ENCODE results near the gene AMDHD2. TPM values are rescaled to one million over a fixed set of nuclear protein-coding genes. Genes with fewer than 3 reads are reported as not detected.

AMDHD2 gene
- total and polyA plus RNA-seq, 2 of the 13 experiments (the other 11 are each of a cell fraction or from before 2014, with no cell fraction given), result 33.5 to 39.1 TPM

GRCh38 chr16:2520097-2520783 lies at the start of gene AMDHD2 (continued):
- TF ChIP-seq REST (IDR thresholded peaks at IDR 0.05; ENCODE audit: borderline replicate concordance in 1 of 2, low read depth in 1 of 2, low read length in 2 of 2) (peak in 1 of 2 experiments; percentile 24; a peak in 1 of 4 replicates), NR2C2 (CRISPR knock-in tag; IDR thresholded peaks at IDR 0.05; ENCODE audit: borderline replicate concordance) (no peak), ZNF703 (CRISPR knock-in tag; IDR thresholded peaks at IDR 0.05; ENCODE audit: borderline replicate concordance) (no peak), TAF15 (IDR thresholded peaks at IDR 0.05; ENCODE audit: low read depth, low read length, poor library complexity, severe bottlenecking) (no peak), ZNF552 (CRISPR knock-in tag; IDR thresholded peaks at IDR 0.05; ENCODE audit: borderline replicate concordance) (no peak), DR1 (CRISPR knock-in tag; IDR thresholded peaks at IDR 0.05) (no peak; the same call in 1 of the 2 replicates), ZFY (CRISPR knock-in tag; IDR thresholded peaks at IDR 0.05) (peak; percentile 62), GFI1 (CRISPR knock-in tag; IDR thresholded peaks at IDR 0.05; ENCODE audit: borderline replicate concordance) (no peak), ZNF556 (CRISPR knock-in tag; IDR thresholded peaks at IDR 0.05; ENCODE audit: borderline replicate concordance) (no peak), CHD4 (IDR thresholded peaks at IDR 0.05; ENCODE audit: borderline replicate concordance, low read length) (no peak), ATRX (CRISPR knock-in tag; IDR thresholded peaks at IDR 0.05; ENCODE audit: borderline replicate concordance) (no peak), ZNF12 (CRISPR knock-in tag; IDR thresholded peaks at IDR 0.05) (no peak), FOXJ3 (CRISPR knock-in tag; IDR thresholded peaks at IDR 0.05; ENCODE audit: borderline replicate concordance) (no peak), ZNF484 (CRISPR knock-in tag; IDR thresholded peaks at IDR 0.05; ENCODE audit: borderline replicate concordance, low read depth) (no peak), ARNT2 (CRISPR knock-in tag; IDR thresholded peaks at IDR 0.05; ENCODE audit: low read depth) (no peak; the same call in 1 of the 2 replicates), ZSCAN25 (CRISPR knock-in tag; IDR thresholded peaks at IDR 0.05) (no peak), ZNF276 (CRISPR knock-in tag; IDR thresholded peaks at IDR 0.05; ENCODE audit: low read depth) (no peak), DMAP1 (CRISPR knock-in tag; IDR thresholded peaks at IDR 0.05) (no peak), HDAC6 (IDR thresholded peaks at IDR 0.05; ENCODE audit: low read depth, low read length) (no peak)
- TF ChIP-seq, protein P1, sequence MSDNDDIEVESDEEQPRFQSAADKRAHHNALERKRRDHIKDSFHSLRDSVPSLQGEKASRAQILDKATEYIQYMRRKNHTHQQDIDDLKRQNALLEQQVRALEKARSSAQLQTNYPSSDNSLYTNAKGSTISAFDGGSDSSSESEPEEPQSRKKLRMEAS (IDR thresholded peaks at IDR 0.05), result peak; percentile 95
- TF ChIP-seq, protein P2, sequence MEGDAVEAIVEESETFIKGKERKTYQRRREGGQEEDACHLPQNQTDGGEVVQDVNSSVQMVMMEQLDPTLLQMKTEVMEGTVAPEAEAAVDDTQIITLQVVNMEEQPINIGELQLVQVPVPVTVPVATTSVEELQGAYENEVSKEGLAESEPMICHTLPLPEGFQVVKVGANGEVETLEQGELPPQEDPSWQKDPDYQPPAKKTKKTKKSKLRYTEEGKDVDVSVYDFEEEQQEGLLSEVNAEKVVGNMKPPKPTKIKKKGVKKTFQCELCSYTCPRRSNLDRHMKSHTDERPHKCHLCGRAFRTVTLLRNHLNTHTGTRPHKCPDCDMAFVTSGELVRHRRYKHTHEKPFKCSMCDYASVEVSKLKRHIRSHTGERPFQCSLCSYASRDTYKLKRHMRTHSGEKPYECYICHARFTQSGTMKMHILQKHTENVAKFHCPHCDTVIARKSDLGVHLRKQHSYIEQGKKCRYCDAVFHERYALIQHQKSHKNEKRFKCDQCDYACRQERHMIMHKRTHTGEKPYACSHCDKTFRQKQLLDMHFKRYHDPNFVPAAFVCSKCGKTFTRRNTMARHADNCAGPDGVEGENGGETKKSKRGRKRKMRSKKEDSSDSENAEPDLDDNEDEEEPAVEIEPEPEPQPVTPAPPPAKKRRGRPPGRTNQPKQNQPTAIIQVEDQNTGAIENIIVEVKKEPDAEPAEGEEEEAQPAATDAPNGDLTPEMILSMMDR (CRISPR knock-in tag; IDR thresholded peaks at IDR 0.05), result no peak
